HuH-7.5 (cell line): ENCODE results near the gene DUSP8.
"Not testable (repeated sequence)": the region's sequence is repeated elsewhere in the genome, so short reads cannot be mapped to it uniquely, and the experiment has no call there.

Experiments
- DNase-seq: peaks from one replicate; pipeline ENCODE4 v3.0.0; 2011; ENCODE audit warnings: low spot score

Gene DUSP8

GRCh38 chr11:1513326-1514296 is 58.5 kb downstream of the DUSP8 start:
- no peak for DNase-seq

DNA sequence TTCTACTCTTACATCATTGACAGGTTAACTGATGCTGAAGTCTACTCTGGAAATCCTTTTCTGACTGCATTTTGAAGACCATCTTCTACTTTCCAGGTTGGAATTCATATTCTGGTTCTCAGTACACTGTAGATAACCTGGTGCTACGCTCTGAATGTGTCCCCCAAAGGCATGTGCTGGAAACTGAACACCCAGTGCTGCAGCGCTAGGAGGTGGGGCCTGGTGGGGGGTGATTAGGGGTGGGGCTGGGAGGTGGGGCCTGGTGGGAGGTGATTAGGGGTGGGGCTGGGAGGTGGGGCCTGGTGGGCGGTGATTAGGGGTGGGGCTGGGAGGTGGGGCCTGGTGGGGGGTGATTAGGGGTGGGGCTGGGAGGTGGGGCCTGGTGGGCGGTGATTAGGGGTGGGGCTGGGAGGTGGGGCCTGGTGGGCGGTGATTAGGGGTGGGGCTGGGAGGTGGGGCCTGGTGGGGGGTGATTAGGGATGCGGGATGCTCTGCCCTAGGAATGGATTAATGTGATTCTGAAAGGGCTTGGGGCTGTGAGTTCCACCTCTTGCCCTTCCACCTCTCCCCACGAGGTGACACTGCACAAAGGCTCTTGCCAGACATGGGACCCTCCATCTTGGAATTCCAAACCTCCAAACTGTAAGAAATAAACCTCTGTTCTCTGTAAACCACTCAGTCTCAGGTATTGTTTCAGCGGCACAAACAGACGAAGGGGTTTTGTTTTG is 59.4 kb downstream of the DUSP8 start:
- DNase-seq: not testable (repeated sequence)

DNA sequence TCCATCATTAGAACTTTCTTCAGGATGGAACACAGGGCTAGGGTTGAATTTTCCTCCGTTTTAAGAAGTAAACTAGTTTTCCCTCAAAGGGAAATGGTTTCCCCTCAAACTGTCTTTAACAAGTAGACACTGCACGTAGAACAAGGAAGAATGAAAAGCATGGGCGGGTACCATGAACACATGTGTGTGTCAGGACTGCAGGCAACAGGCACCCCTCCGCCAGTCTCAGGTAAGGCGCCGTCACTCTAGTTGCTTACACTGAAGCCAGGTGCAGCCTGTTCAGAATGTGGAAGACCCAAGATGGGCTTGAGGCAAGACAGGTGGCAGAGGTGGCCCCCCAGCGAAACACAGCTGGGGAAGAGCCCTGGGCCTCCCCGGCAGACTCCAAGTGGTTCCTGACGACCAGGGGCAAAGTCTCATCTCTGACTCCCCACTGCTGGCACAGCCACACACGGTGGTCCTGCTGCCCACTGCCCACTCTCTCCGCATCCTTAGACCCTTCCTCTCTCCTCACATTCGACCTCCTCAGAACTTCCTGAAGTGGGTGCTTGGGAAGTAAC is 60.1 kb downstream of the DUSP8 start:
- no peak for DNase-seq

GRCh38 chr11:1510928-1511327 is 61.1 kb downstream of the DUSP8 start:
- no peak for DNase-seq

- not testable (repeated sequence) for DNase-seq
These were observed 61.7 kb downstream of the DUSP8 start for GRCh38 chr11:1510351-1510750.

DNA sequence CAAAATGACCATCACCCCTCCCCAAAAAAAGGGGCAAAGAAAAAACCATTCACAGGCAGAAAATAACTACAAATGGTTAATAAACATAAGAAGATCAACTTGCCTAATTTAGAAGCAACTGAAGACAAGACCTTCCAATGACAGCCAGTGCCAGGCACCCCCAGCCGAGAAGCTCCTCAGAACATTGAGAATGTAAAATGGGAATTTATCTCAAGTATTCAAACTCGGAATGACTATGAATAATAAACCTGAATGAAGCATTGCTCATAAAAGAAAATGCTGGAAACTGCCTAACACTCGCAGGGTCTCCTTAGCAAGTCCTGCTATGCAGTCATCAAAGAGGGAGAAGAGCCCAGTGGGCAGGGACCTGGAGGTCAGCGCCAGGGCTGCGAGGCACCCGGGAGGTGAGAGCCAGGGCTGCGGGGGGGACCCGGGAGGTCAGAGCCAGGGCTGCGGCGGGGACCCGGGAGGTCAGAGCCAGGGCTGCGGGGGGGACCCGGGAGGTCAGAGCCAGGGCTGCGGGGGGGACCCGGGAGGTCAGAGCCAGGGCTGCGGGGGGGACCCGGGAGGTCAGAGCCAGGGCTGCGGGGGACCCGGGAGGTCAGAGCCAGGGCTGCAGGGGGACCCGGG is 62.3 kb downstream of the DUSP8 start:
- no peak for DNase-seq

DNA sequence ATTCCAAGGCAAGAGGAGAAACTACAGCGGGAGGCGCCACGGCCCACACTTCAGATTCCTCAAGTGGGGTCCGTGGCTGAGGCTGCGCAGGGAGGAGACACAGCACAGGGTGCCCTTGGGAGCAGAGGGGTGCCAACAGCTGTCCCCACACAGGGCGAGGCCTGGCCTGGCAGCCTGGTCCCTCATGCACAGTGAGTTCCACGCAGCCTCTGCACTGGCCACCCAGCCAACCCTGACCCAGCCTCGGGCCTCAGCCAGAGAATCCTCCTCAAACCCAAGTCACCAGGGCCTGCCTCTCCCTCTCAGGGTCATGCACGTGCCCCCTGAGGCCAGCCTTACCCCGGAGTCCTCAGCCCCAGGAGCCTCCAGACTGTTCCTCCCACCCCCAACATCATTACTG is 63.1 kb downstream of the DUSP8 start:
- no peak for DNase-seq

- DNase-seq: no peak
These were observed 63.6 kb downstream of the DUSP8 start for GRCh38 chr11:1508491-1508891.

- no peak for DNase-seq
These were observed 64.5 kb downstream of the DUSP8 start for GRCh38 chr11:1507381-1508140.

- no peak for DNase-seq
These were observed 65.1 kb downstream of the DUSP8 start for GRCh38 chr11:1506981-1507380.

DNA sequence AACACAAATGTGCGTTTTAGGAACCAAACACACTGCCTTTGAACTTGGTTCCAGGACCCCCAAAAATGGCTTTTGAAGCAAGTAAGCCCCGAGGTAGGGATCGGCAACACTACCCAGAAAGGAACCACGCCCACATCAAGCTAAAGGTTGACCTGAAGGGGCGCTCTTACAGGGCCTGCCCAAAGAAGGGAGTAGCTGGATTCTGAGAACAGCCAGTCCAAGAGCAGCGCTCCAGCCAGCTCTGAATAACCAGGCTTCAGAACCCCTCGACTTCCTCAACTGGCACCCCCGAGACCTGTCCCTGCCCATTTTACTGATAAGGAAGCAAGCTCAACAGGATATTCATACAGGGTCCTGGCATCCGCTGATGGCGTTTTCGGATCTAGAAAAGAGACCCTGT is 66.6 kb downstream of the DUSP8 start:
- DNase-seq: no peak

DNA sequence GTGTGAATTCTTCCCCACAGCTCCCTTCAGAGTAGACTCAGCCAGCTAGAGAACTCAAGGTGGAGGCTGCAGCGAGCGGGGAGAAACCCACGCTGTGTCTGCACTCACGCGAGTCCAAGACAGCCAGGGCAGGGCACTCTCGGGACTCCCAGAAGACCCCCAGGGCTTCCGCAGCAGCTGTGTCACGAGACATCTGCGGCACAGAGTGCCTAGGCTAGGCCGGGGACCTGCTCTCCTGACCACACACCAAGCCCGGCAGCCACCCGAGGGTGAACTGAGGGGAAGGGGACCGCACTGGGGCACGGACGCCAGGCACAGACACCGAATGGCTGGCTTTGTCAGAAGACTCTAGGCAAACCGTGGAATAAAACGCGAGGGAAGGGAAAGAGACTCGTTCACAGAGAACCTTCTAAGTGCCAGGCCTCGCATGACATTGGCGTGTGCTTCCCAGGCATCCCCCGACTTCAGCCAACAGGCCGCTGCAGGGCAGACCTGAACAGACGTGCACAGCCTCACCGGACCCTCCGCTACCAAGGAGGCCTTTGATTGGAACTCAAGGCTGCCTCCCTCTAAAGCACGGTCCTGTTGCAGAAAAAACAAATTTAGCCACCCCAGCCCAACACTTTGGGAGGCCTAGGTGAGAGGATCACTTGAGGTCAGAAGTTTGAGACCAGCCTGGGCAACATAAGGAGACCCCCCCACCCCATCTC is 67.3 kb downstream of the DUSP8 start:
- no peak for DNase-seq

DNA sequence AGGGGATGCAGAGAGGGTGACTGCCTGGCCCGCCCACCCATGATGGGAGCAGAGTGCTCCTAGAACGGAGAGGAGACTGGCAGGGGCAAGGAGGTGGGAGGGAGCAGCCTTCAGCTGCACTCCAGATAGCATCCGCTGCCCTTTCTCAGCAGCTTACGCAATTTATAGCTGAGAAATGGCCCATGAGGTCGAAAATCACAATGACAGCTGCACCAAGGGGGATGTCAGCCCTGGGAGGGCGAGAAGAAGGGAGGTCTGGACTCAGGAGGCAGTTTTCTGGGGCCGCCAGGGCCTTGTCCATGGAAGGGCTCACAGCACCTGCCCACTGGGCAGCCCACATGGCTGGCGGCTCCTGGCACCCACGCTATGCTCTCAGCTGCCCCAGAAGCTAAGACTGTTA is 67.9 kb downstream of the DUSP8 start:
- no peak for DNase-seq
